Smooth muscle cell (in vitro differentiated cells): ENCODE measurements around the gene IQCE. TPM values are rescaled to one million over a fixed set of nuclear protein-coding genes. Genes with fewer than 3 reads are reported as not detected.

ENCODE experiments used
- DNase-seq: peaks from one replicate; lab custom pipeline; 2025; ENCODE audit not compliant: unreplicated experiment; lab: John Stamatoyannopoulos, UW
- H2AFZ ChIP-seq: fragments of 200-600 bp; sonication (generic); 2 replicates; pipeline ENCODE4 v1.6.0; 2016; ENCODE audit warnings: antibody characterized with exemption, low read depth, mild to moderate bottlenecking
- H3F3A ChIP-seq: fragments of 200-600 bp; sonication (generic); 2 replicates; pipeline ENCODE4 v1.6.0; 2017; ENCODE audit warnings: antibody characterized with exemption, low read depth
- H3K27ac ChIP-seq: fragments of 200-600 bp; sonication (generic); 2 replicates; pipeline ENCODE4 v1.5.1; 2016; ENCODE audit warnings: low read depth, mild to moderate bottlenecking
- H3K27me3 ChIP-seq: fragments of 200-600 bp; sonication (generic); 2 replicates; pipeline ENCODE4 v1.6.1; 2016; ENCODE audit warnings: low read depth, mild to moderate bottlenecking
- H3K36me3 ChIP-seq: fragments of 200-600 bp; sonication (generic); 2 replicates; pipeline ENCODE4 v1.5.1; 2016; ENCODE audit warnings: low read depth
- H3K4me1 ChIP-seq: fragments of 200-600 bp; sonication (generic); 2 replicates; pipeline ENCODE4 v1.5.1; 2016; ENCODE audit warnings: low read depth
- H3K4me2 ChIP-seq: fragments of 200-600 bp; sonication (generic); 2 replicates; pipeline ENCODE4 v1.6.0; 2016; ENCODE audit warnings: mild to moderate bottlenecking
- H3K4me3 ChIP-seq: fragments of 200-600 bp; sonication (generic); 2 replicates; pipeline ENCODE4 v1.5.1; 2016; ENCODE audit warnings: mild to moderate bottlenecking
- H3K79me2 ChIP-seq: fragments of 200-600 bp; sonication (generic); 2 replicates; pipeline ENCODE4 v1.6.0; 2016; ENCODE audit warnings: low read depth, mild to moderate bottlenecking
- H3K9ac ChIP-seq: fragments of 200-600 bp; sonication (generic); 2 replicates; pipeline ENCODE4 v1.6.0; 2016; ENCODE audit warnings: low read depth
- H3K9me3 ChIP-seq: fragments of 200-600 bp; sonication (generic); replicated peaks from 2 replicates; pipeline ENCODE4 v1.5.1; 2016; ENCODE audit warnings: low read depth
- H4K20me1 ChIP-seq: fragments of 200-600 bp; sonication (generic); 2 replicates; pipeline ENCODE4 v1.6.0; 2016; ENCODE audit warnings: low read depth
- WGBS: methylation state at CpG from one replicate; pipeline ENCODE4 v1.1.7; 2016; ENCODE audit warnings: low lambda C conversion rate; 5-methylcytosine and 5-hydroxymethylcytosine counted together
- polyA plus RNA-seq: library from polyadenylated mRNA; unstranded; fragments of >200 nt; fragmentation: Nextera tagmentation; extraction: Ambion mirVana; gene quantifications from 2 replicates; pipeline ENCODE4 v1.2.1, GENCODE V29; 2016
- total RNA-seq: library from RNA; depleted of rRNA; stranded (reverse); fragments of >200 nt; gene quantifications from 2 replicates; pipeline ENCODE4 v1.2.3, GENCODE V29; 2014
- TF ChIP-seq, protein P1 (sequence below): fragments of 200-600 bp; sonication (generic); IDR thresholded peaks from 2 replicates; pipeline ENCODE4 v1.5.1; 2017; ENCODE audit warnings: borderline replicate concordance, mild to moderate bottlenecking, antibody characterized with exemption; ENCODE audit not compliant: insufficient read depth, poor library complexity, severe bottlenecking

Gene IQCE
- total and polyA plus RNA-seq, 2 experiments from 2014 or later, result 5.8 to 12.7 TPM

GRCh38 chr7:2517678-2518507 lies 40.9 kb upstream of the IQCE start:
- Histone ChIP-seq H3K36me3 (no peaks in the 10 kb centered on the region), H3K9me3 (no peaks in the 10 kb centered on the region), H3K27me3 (no peaks in the 10 kb centered on the region), H3K79me2 (peaks cover 28% of the 10 kb centered on the region), H3K4me2 (peak overlapping the region; percentile 94), H3K4me1 (peaks cover 40% of the 10 kb centered on the region), H3K27ac (peak overlapping the region; percentile 93), H3K9ac (peak overlapping the region; percentile 68), H4K20me1 (peaks cover 29% of the 10 kb centered on the region), H3F3A (peaks cover 30% of the 10 kb centered on the region), H2AFZ (no peak overlapping the region), H3K4me3 (no peak overlapping the region)
- no peak for DNase-seq
- 29% methylated on average over 18 of the region's 18 CpGs for WGBS
- TF ChIP-seq, protein P1, sequence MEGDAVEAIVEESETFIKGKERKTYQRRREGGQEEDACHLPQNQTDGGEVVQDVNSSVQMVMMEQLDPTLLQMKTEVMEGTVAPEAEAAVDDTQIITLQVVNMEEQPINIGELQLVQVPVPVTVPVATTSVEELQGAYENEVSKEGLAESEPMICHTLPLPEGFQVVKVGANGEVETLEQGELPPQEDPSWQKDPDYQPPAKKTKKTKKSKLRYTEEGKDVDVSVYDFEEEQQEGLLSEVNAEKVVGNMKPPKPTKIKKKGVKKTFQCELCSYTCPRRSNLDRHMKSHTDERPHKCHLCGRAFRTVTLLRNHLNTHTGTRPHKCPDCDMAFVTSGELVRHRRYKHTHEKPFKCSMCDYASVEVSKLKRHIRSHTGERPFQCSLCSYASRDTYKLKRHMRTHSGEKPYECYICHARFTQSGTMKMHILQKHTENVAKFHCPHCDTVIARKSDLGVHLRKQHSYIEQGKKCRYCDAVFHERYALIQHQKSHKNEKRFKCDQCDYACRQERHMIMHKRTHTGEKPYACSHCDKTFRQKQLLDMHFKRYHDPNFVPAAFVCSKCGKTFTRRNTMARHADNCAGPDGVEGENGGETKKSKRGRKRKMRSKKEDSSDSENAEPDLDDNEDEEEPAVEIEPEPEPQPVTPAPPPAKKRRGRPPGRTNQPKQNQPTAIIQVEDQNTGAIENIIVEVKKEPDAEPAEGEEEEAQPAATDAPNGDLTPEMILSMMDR, result no peak

DNA sequence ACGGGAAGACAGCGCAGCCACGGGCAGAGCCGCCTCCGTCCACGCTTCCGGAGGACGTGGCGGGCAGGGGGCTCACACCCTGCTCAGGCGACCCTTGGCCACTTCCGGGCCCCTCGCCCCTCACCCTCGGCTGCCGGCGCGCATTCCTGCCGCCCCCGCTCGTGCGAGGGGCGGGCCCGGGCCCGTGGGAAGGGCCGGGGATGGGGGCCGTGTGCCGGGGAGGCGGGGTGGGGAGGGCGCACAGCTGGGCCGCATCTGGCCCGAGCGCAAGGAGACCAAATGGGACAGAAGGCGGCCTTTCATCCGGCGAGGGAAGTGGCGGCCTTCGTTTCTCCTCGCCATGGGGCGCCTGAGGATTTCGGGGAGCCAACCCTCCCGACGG lies 40.1 kb upstream of the IQCE start:
- Histone ChIP-seq H3K9me3 (no peaks in the 10 kb centered on the region), H3F3A (peaks cover 33% of the 10 kb centered on the region), H3K9ac (peak overlapping the region; percentile 68), H3K79me2 (peaks cover 36% of the 10 kb centered on the region), H3K4me1 (peaks cover 49% of the 10 kb centered on the region), H3K4me2 (peak overlapping the region; percentile 94), H3K27ac (peak overlapping the region; percentile 93), H4K20me1 (peaks cover 38% of the 10 kb centered on the region), H3K27me3 (no peaks in the 10 kb centered on the region), H2AFZ (peak overlapping the region; percentile 27), H3K4me3 (peak overlapping the region; percentile 52), H3K36me3 (no peaks in the 10 kb centered on the region)
- no peak for DNase-seq
- TF ChIP-seq, protein P1, result no peak
- 3% methylated on average over 17 of the region's 41 CpGs for WGBS

DNA sequence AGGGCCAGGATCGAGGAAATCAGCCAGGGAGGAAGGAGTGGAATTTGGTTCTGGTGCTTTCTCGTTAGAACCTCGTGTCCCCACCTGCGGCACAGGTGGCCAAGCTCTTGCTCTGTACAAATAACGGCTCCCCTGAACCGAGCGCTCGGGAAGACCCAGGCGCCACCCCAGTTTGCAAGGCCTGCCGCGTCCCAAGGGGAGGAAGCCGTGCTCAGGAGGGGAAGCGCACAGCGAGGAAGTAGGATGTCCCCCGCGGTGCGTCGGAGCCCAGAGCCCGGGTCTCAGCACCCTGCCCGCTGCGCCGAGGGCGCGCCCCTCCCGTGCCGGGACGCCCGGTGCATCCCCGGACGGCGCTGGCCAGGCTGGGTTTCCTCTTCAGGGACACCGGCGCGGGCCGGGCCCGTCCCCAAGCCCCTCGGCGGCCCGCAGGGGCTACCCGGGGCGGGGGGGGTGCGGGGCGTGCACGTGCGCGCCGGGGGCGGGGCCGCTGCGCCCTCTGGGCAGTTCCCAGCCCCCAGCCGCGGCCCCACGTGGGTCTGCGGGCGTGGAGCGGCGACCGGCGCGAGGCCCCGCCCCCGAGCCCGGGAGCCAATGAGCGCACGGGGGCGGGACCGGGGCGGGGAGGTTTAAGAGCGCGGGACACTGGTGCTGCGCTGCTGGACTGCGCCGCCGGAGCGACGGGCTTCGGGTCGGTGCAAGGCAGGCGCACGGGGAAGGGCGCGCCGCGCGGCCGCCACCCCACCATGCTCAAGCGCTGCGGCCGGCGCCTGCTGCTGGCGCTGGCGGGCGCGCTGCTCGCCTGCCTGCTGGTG lies 39.5 kb upstream of the IQCE start, which contains the start of gene LFNG:
TSS of gene LFNG (plus strand) at position 656 of the 812 bp plus-strand sequence. CDS start at position 744, 88 bp downstream.
- Histone ChIP-seq H3K9ac (peak within 1 kb of the TSS; percentile 68), H3K9me3 (no peaks in the 10 kb centered on the region), H3K27me3 (no peaks in the 10 kb centered on the region), H3K4me1 (peaks cover 55% of the 10 kb centered on the region), H3K36me3 (no peaks in the 10 kb centered on the region), H3K4me2 (peak within 1 kb of the TSS; percentile 94), H3F3A (peaks cover 37% of the 10 kb centered on the region), H3K79me2 (peaks cover 42% of the 10 kb centered on the region), H2AFZ (peak within 1 kb of the TSS; percentile 27), H3K27ac (peak within 1 kb of the TSS; percentile 93), H3K4me3 (peak within 1 kb of the TSS; percentile 59), H4K20me1 (peaks cover 44% of the 10 kb centered on the region)
- WGBS, result 2% methylated on average over 64 of the region's 95 CpGs
- TF ChIP-seq, protein P1, result no peak
- DNase-seq, result peak; percentile 48
